ENCODE measurements around the gene TEX2.

DNA sequence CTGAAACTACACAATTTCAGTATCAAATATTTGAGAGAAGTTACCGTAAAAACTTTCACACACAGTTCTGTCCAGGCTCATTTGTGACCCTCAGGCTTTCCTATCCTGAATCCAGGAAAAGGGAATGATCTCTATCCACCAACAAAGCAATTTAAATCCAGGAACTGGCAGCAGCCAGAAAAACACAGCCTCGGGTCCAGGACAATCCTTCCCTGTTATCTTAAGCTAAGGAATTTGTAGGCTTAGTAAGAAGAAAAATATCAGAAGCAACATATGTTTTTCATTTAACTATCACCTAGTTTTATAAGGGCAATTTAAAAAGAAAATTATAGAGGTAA, 47.1 kb downstream of the TEX2 start:
- no peak for TF ChIP-seq EZH2 (IDR thresholded peaks at IDR 0.05; ENCODE audit: low read length)
- TF ChIP-seq, protein P1, sequence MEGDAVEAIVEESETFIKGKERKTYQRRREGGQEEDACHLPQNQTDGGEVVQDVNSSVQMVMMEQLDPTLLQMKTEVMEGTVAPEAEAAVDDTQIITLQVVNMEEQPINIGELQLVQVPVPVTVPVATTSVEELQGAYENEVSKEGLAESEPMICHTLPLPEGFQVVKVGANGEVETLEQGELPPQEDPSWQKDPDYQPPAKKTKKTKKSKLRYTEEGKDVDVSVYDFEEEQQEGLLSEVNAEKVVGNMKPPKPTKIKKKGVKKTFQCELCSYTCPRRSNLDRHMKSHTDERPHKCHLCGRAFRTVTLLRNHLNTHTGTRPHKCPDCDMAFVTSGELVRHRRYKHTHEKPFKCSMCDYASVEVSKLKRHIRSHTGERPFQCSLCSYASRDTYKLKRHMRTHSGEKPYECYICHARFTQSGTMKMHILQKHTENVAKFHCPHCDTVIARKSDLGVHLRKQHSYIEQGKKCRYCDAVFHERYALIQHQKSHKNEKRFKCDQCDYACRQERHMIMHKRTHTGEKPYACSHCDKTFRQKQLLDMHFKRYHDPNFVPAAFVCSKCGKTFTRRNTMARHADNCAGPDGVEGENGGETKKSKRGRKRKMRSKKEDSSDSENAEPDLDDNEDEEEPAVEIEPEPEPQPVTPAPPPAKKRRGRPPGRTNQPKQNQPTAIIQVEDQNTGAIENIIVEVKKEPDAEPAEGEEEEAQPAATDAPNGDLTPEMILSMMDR (optimal IDR thresholded peaks at IDR 0.05 in 1 of 3, IDR thresholded peaks at IDR 0.05 in 1 of 3, conservative IDR thresholded peaks at IDR 0.05 in 1 of 3; ENCODE audit: extremely low read depth in 1 of 3, insufficient read depth in 2 of 3, low read length in 3 of 3), result no peak

Data from keratinocyte (primary cell).